ENCODE results near the gene PKD1L1.
A peak's percentile ranks its signal among the peaks of the same experiment; 100 is the strongest.
"Not testable (repeated sequence)": the region's sequence is repeated elsewhere in the genome, so short reads cannot be mapped to it uniquely, and the experiment has no call there.

PKD1L1 gene

GRCh38 chr7:47938574-47939165 lies 9.6 kb downstream of the PKD1L1 start:
- DNase-seq (ENCODE audit: low spot score): peak; percentile 38

GRCh38 chr7:47937711-47938573 lies 10.3 kb downstream of the PKD1L1 start:
- DNase-seq (ENCODE audit: low spot score): no peak

DNA sequence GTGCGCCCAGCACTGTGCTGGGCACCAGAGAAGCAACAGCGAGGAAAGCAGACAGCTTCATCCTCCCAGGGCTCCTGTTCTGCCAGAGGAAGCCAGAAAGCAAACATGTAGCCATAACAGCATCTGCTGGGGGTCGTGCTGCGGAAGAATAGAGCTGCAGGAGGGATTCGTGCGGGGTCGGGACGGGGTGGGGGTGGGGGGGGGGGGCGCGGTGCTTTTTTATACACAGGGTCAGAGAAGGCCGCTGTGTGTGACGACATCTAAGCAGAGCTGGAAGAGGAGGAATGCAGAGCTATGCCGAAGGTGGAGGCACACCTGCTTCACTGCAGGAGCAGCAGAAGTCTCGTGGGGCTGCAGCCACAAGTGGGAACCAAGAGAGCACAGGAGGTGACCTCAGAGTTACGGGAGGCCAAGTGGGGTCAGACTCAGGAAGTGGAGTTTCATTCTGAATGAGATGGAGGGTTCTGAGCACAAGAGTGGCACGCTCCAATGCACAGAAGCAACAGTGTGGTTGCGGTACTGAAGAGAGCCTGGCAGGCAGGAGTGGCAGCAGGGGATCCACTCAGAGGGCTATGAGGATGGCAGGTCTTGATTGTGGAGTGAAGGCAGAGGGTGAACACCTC lies 11.1 kb downstream of the PKD1L1 start:
- no peak for DNase-seq (ENCODE audit: low spot score)

DNA sequence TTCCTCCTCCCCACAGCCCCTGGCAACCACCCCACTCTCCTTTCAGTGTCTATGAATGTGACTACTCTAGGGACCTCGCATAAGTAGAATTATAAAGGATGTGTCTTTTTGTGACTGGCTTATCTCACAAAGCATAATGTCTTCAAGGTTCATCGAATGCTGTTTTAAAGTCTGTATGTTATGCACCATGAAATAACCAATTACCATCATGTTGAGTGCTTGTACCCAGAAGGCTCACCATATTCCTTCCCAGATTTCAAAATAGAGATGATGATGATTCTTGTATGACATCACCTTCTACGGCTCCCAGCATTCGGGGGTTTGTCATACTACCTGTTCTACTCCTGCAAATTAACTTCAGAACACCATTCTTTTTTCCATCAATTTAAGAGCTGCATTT lies 11.9 kb downstream of the PKD1L1 start:
- DNase-seq (ENCODE audit: low spot score): no peak

GRCh38 chr7:47935336-47935735 lies 12.9 kb downstream of the PKD1L1 start:
- no peak for DNase-seq (ENCODE audit: low spot score)

DNA sequence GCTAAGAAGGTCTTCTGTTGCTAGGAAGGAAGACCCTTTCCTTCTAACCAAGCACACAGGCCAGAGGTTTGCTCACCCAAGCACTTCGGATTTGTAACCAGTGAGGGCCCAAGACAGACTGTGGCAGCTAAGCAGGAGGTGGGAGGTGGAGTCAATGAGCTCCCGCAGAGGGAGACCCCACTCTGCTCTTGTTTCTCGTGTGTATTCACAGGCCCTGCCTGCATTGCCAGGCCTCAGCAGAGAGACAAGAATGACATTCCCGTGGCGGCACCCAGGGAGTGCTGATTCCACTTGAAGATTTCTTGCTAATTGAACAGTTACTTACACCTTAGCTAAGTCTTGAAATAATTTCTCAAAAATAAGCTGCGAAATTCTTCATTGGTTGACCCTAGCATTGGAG lies 13.4 kb downstream of the PKD1L1 start:
- DNase-seq (ENCODE audit: low spot score): no peak

- no peak for DNase-seq (ENCODE audit: low spot score)
Observed at GRCh38 chr7:47933215-47933614, 15.1 kb downstream of the PKD1L1 start.

DNA sequence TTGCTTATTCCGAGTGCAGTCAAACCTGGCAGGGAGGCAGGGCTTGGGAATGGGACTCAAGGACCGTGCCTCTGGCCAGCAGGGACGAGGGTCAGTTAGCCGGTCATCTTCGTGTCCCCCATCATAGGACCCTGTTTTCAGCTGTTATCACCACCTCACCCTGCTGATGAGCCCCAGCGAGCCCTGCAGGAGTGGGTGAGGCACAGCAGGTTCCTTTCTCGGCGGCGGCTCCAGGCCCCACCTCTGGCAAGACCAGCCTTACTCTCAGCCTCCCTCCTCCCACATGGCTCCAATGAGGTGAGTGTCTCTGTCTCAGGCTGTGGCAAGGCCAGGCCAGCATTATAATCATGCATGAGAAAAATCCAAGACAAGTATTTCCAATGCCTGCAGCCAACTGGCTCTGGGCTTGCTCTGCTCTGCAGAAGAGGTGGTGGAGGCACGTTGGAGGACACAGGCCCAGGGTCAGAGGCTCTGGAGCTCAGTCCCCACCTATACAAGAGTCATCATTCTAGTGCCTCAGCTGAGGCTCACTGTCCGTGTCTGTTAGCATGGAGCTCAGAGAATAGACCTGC lies 15.7 kb downstream of the PKD1L1 start:
- DNase-seq (ENCODE audit: low spot score): no peak

DNA sequence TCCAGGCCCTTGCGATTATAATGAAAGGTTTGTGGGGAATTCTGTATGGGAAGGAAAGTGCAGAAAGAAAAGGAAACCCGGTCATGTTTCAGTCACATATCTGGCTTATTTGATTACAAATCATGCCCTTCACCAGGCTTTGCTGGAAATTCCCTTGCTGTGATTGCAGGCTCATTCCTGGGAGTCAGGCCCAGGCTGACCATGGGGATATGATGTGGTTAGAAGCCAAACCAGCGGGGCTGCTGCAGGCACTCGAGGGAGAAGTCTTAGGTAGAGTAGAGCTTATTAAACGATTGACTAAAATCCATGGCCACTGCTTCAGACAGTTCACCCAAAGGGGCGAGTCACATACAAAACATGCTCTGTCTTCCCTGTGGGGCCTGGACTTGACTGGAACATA lies 16.2 kb downstream of the PKD1L1 start:
- DNase-seq (ENCODE audit: low spot score): no peak

- no peak for DNase-seq (ENCODE audit: low spot score)
Observed at GRCh38 chr7:47931005-47932004, 17.0 kb downstream of the PKD1L1 start.

DNA sequence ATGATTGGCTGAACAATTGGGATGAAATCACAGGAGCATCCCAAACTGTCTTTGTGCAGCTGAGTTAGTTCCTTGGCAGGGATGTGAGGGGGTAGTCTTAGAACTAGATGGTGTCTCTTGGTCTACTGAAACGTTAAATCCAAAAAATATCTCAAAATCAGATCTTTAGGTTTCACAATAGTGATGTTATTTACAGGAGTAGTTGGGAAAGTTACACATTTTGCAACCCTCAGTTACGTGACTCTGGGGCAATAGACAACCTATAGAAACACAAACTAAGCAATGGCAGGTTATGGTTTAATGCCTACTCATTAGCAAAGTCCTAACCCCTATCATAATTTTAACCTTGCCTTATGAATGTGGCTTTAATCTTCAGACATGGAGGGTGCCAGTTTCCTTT lies 24.0 kb downstream of the PKD1L1 start:
- no peak for DNase-seq (ENCODE audit: low spot score)

GRCh38 chr7:47923081-47923875 lies 25.0 kb downstream of the PKD1L1 start:
- DNase-seq (ENCODE audit: low spot score): not testable (repeated sequence)

DNA sequence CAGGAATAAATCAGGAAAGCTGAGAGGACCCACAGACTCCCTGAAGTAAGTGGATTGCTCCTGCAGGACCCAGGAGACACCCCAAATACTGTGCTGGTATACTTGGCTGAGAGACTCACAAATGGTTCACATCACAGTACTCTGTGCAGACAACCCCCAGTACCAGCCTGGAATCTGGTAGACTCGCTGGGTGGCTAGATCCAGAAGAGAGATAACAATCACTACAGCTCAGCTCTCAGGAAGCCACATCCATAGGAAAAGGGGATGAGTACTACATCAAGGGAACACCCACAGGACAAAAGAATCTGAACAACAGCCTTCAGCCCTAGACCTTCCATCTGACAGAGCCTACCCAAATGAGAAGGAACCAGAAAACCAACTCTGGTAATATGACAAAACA lies 31.8 kb downstream of the PKD1L1 start:
- DNase-seq (ENCODE audit: low spot score): not testable (repeated sequence)

DNA sequence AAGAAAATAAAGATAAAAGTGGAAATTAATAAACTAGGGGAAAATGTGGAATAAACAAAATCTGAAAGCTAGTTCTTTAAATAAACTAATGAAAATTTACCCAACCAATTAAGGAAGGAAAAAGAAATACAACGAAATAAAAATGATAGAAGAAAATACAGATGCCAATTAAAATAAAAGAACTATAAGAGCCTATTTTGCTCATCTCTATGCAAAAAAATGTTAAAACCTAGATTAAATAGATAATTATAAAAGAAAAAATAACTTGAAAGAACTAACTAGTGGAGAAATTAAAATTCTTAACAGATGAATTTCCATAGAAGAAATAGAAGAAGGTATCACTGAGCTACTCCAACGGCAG lies 32.7 kb downstream of the PKD1L1 start:
- DNase-seq (ENCODE audit: low spot score): no peak

DNA sequence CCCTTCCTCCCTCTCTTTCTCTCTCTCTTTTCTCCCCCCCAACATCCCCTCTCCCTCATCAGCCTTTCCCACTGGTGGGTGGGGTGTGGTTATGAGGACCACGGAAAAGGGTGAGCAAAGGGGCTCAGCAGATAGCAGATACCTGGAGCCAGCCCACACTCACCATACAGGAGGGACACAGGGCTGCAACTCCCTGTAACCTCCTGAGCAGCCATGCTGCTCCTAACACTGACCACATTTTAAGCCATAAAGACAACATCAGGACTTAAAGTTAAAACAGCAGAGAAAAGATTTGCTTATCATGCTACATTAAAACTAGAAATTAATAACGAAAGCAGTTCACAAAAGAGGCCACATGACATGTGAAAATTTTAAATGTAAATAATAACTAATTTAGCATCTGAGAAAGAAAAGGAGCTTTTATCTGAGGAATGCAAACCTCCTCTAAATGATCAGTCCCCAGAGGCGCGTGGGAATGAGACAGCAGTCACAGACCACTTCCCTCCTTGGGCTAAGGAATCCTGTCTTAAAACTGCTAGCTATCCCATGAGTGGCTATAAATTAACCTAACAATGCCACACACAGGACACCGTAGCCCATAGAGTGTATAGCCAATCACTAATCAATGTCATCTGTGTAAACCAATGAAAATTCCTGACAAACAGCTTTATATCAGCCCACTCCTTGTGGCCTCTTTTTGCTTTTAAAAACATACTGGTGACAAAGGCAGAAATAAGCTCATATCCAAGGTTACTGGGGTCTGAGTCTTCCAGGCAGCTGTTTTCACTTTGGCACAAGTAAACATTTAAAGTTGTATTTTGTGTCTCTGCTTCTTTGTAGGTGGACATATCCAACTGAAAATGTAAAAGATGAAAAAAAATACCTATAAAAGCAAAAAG lies 33.3 kb downstream of the PKD1L1 start:
- DNase-seq (ENCODE audit: low spot score): no peak

- no peak for DNase-seq (ENCODE audit: low spot score)
Observed at GRCh38 chr7:47912332-47912731, 35.9 kb downstream of the PKD1L1 start.

DNA sequence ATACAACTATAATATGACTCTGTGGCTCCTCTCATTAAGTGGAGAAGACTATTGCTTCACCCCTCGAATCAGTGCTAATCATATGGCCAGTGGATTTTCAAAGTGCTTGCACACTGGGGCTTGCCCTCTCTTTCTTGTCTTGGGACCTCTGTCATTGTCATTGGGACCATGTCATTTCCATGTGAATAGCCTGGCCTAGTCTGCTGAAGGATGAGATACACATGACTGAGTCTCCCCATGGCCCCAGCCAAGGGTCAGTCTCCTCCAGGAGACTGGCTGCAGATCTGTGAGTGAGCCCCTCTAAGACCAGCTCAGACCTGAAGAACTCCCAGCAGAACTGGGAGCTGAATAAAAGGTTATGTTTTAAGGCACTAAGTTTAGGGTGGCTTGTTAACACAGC lies 39.5 kb downstream of the PKD1L1 start:
- DNase-seq (ENCODE audit: low spot score): no peak

GRCh38 chr7:47907981-47908616 lies 40.2 kb downstream of the PKD1L1 start:
- no peak for DNase-seq (ENCODE audit: low spot score)

DNA sequence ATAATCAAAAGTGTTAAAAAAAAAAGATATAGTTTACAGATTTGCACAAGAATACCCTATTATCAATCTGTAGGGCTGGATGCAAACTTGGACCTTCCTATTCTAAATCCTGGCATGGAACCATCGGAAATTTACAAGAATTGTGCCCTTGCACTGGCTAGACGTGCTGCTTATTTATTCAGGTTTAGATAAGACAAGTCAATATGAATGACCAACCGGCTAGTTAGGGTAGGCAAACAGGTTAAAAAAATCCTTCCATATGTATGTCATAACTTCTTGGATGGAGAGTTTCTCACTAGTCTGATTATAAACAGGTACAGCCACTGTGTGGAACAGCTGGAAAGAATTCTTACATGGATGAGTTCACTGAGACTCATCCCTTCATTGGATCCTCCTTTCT lies 41.4 kb downstream of the PKD1L1 start:
- DNase-seq (ENCODE audit: low spot score): no peak

All from cerebellar cortex (tissue), 1 donor.